Measurements from ENCODE around the gene DCUN1D4. TPM values are rescaled to one million over a fixed set of nuclear protein-coding genes. Genes with fewer than 3 reads are reported as not detected.
A peak's percentile ranks its signal among the peaks of the same experiment; 100 is the strongest.

Gene DCUN1D4
- total RNA-seq, 1 experiment from 2014 or later = 78.6 TPM

DNA sequence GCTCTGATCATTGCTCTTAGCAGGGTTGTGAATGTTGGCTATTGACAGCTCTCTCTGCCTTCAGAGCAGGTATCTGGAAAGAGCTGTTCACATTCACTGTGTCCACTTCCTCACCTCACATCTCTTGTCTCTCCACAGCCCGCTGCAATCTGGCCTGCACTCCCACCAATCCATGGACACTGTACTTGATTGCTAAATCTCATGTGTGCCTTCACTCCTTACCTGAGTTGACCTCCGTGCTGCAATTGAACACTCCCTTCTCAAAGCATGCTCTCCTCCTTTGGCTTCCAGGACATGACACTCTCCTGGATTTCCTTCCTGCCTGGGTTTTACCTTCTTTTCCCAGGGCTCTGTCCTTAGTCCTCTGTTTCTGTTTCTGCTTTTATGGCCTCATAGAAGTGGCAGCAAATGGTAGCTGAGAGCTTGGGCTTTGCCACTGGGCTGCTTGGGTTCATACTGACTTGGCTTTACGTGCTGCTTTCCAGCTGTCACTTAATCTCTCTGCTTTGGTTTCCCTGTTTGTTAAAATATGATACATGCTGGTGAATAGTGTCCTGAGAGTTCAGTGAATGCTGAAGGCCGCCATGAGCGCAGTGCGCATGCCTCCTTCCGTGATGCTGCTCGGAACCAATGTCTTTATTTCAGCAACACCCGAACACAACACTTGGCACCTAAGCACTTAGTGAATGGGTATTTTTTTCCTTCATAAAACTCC lies 29.5 kb downstream of the DCUN1D4 start:
- H3K27ac ChIP-seq (ENCODE audit: low read length) = no peak overlapping the region
- peaks cover 15% of the 10 kb centered on the region for H3K4me1 ChIP-seq (ENCODE audit: low read length)
- no peaks in the 10 kb centered on the region for H4K20me1 ChIP-seq (ENCODE audit: insufficient read depth, low read depth, low read length)
- DNase-seq = no peak
- no peak overlapping the region for H3K4me2 ChIP-seq (ENCODE audit: low read depth, low read length, poor library complexity, severe bottlenecking)
- no peak overlapping the region for H3K4me3 ChIP-seq (ENCODE audit: low read length)
- peaks cover 64% of the 10 kb centered on the region for H3K79me2 ChIP-seq (ENCODE audit: low read length)
- no peaks in the 10 kb centered on the region for H3K9me2 ChIP-seq (replicated peaks; ENCODE audit: insufficient read depth, low read length)
- peaks cover 52% of the 10 kb centered on the region for H3K36me3 ChIP-seq (ENCODE audit: insufficient read depth, low read length)
- no peaks in the 10 kb centered on the region for H3K27me3 ChIP-seq (ENCODE audit: low read length)
- H3K9ac ChIP-seq (ENCODE audit: low read length) = no peak overlapping the region
- no peak overlapping the region for H2AFZ ChIP-seq (ENCODE audit: low read length)
- H3K9me3 ChIP-seq (ENCODE audit: low read length) = no peaks in the 10 kb centered on the region

DNA sequence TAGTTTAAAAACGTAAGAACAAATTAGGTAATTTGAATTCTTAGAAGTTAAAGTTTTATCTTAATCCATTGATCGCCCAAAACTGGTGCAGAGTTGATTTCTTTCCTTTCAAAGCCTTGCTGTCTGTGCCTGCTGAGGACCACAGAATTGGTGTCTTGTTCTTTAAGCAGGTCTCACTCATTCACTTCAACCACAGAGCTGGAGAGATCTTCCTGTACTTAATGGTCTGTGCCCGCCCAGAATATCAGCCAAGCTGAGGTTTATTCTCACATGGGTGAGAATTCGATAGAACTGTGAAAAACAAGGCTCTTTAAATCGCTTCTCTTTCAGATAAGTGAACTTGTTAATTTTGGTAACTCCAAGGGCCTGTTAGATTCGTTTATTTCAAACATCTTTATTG lies 31.6 kb downstream of the DCUN1D4 start:
- Histone ChIP-seq H3K4me2 (ENCODE audit: low read depth, low read length, poor library complexity, severe bottlenecking) (no peak overlapping the region), H3K79me2 (ENCODE audit: low read length) (peaks cover 58% of the 10 kb centered on the region), H3K27me3 (ENCODE audit: low read length) (no peaks in the 10 kb centered on the region), H2AFZ (ENCODE audit: low read length) (no peak overlapping the region), H3K27ac (ENCODE audit: low read length) (no peak overlapping the region), H3K9me3 (ENCODE audit: low read length) (no peaks in the 10 kb centered on the region), H3K9me2 (replicated peaks; ENCODE audit: insufficient read depth, low read length) (no peaks in the 10 kb centered on the region), H3K4me3 (ENCODE audit: low read length) (no peak overlapping the region), H3K4me1 (ENCODE audit: low read length) (peaks cover under 1% of the 10 kb centered on the region), H3K36me3 (ENCODE audit: insufficient read depth, low read length) (peaks cover 66% of the 10 kb centered on the region), H3K9ac (ENCODE audit: low read length) (no peak overlapping the region), H4K20me1 (ENCODE audit: insufficient read depth, low read depth, low read length) (no peaks in the 10 kb centered on the region)
- no peak for DNase-seq

DNA sequence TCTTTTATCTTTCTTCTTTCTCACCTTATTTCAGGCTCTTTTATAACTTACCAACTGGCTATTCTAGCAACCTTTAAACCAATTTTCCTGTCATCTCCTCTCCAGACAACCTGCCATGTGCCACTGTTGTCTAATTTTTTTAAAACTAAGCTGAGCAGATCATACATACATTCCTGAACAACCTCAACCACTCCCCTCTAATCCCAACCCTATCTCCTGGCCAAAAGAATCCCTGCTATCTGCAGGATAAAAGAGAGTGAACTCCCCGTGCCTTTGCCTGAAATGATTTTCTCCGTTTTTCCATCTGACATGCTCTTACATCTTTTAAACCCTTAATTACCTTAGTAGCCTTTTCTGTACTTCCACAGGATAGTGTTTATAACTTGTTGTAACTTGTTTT lies 35.5 kb downstream of the DCUN1D4 start:
- H3K4me2 ChIP-seq (ENCODE audit: low read depth, low read length, poor library complexity, severe bottlenecking) = no peak overlapping the region
- no peaks in the 10 kb centered on the region for H3K9me2 ChIP-seq (replicated peaks; ENCODE audit: insufficient read depth, low read length)
- H2AFZ ChIP-seq (ENCODE audit: low read length) = no peak overlapping the region
- peaks cover 65% of the 10 kb centered on the region for H3K36me3 ChIP-seq (ENCODE audit: insufficient read depth, low read length)
- no peak overlapping the region for H3K27ac ChIP-seq (ENCODE audit: low read length)
- H3K4me1 ChIP-seq (ENCODE audit: low read length) = no peaks in the 10 kb centered on the region
- H3K9me3 ChIP-seq (ENCODE audit: low read length) = no peaks in the 10 kb centered on the region
- no peaks in the 10 kb centered on the region for H4K20me1 ChIP-seq (ENCODE audit: insufficient read depth, low read depth, low read length)
- H3K4me3 ChIP-seq (ENCODE audit: low read length) = no peak overlapping the region
- H3K79me2 ChIP-seq (ENCODE audit: low read length) = peaks cover 31% of the 10 kb centered on the region
- H3K9ac ChIP-seq (ENCODE audit: low read length) = no peak overlapping the region
- no peaks in the 10 kb centered on the region for H3K27me3 ChIP-seq (ENCODE audit: low read length)
- no peak for DNase-seq

DNA sequence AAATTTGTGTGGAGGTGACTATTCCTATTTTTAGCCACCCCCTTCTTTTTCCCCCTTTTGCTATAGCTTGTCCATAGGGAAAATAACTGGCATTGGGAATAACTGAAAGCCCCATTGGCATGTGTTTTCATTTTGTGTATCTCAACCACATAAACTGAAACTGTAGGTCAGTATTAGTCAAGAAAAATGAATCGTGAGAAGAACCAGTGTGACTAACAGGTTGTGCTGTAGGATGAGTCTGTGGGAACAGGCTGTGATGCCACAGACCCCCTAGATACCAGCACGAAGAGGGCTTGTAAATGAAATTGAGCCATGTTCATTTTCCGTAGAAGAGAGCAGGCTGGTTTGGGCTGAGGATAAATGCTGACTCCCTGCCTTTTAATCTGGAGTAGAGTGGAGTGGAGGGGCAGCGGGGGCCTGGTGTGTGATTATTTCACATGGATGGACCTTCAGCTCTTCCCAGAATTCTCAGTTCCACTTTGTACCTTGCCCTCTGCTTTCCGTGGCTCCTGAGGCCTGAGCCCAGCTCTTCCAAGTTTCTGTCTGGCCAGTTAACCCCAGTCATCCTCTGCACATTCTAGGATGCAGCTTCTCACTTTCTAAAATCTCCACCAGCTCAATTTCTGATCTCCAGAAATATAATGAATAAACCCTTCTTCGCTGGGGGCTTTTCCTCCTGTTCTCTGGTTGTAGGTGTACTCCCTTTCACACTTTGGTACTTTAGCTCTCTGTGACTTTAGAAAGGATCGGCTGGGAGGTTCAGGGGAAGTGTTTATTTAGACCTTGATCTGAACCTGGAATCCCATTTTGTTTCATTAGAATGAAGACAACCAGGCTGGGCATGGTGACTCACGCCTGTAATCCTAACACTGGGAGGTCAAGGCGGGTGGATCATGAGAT lies 37.3 kb downstream of the DCUN1D4 start:
- Histone ChIP-seq H3K4me1 (ENCODE audit: low read length) (no peaks in the 10 kb centered on the region), H3K36me3 (ENCODE audit: insufficient read depth, low read length) (peaks cover 54% of the 10 kb centered on the region), H3K9me2 (replicated peaks; ENCODE audit: insufficient read depth, low read length) (no peaks in the 10 kb centered on the region), H3K4me2 (ENCODE audit: low read depth, low read length, poor library complexity, severe bottlenecking) (no peak overlapping the region), H3K79me2 (ENCODE audit: low read length) (peaks cover 21% of the 10 kb centered on the region; the same call in 1 of the 2 replicates), H3K9ac (ENCODE audit: low read length) (no peak overlapping the region), H3K9me3 (ENCODE audit: low read length) (no peaks in the 10 kb centered on the region), H2AFZ (ENCODE audit: low read length) (no peak overlapping the region), H3K27me3 (ENCODE audit: low read length) (no peaks in the 10 kb centered on the region), H4K20me1 (ENCODE audit: insufficient read depth, low read depth, low read length) (no peaks in the 10 kb centered on the region), H3K27ac (ENCODE audit: low read length) (no peak overlapping the region), H3K4me3 (ENCODE audit: low read length) (no peak overlapping the region)
- no peak for DNase-seq

DNA sequence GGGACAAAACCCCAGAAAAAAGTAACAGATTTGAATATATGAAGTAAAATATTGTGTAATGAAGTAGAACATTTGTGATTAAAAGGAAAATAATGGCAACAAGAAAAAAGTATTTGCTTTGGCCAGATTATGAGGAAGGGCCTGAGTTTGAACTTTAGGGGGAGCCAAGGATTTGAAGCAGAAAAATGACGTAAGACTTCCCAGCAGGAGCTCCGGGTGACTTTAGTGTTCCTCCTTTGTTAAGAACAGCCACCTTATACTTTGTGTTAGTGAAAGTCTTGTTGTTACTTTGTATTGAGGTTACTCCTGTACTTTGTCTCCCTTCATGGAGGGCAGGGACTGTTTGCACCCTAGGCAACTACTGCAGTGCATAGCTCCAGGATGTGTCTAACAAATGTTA lies 41.1 kb downstream of the DCUN1D4 start:
- H3K36me3 ChIP-seq (ENCODE audit: insufficient read depth, low read length) = peaks cover 43% of the 10 kb centered on the region
- H3K4me3 ChIP-seq (ENCODE audit: low read length) = no peak overlapping the region
- no peak overlapping the region for H3K4me2 ChIP-seq (ENCODE audit: low read depth, low read length, poor library complexity, severe bottlenecking)
- peaks cover 12% of the 10 kb centered on the region for H3K79me2 ChIP-seq (ENCODE audit: low read length)
- no peaks in the 10 kb centered on the region for H4K20me1 ChIP-seq (ENCODE audit: insufficient read depth, low read depth, low read length)
- no peaks in the 10 kb centered on the region for H3K9me2 ChIP-seq (replicated peaks; ENCODE audit: insufficient read depth, low read length)
- no peaks in the 10 kb centered on the region for H3K9me3 ChIP-seq (ENCODE audit: low read length)
- DNase-seq = no peak
- H3K27me3 ChIP-seq (ENCODE audit: low read length) = no peaks in the 10 kb centered on the region
- no peak overlapping the region for H2AFZ ChIP-seq (ENCODE audit: low read length)
- H3K9ac ChIP-seq (ENCODE audit: low read length) = no peak overlapping the region
- H3K4me1 ChIP-seq (ENCODE audit: low read length) = no peaks in the 10 kb centered on the region
- no peak overlapping the region for H3K27ac ChIP-seq (ENCODE audit: low read length)

DNA sequence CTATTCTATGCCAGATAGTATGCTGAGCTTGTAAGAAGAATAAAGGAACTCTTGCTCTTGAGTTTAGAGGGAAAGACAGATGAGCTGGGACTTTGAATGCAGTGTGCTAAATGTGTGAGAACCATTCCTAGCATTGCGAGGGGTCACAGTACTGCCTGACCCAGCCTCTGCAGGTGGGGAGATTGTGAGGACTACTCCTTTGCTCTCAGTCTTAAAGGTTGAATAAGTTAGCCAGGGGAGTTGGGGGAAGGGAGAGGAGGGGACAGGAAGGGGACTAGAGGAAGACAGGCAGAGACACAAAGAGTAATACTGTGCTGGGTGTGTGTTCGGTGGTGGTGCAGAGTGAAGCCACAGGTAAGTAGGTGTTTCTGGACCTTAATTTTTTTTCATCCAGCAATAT lies 41.7 kb downstream of the DCUN1D4 start:
- Histone ChIP-seq H3K4me3 (ENCODE audit: low read length) (no peak overlapping the region), H3K4me1 (ENCODE audit: low read length) (no peaks in the 10 kb centered on the region)

DNA sequence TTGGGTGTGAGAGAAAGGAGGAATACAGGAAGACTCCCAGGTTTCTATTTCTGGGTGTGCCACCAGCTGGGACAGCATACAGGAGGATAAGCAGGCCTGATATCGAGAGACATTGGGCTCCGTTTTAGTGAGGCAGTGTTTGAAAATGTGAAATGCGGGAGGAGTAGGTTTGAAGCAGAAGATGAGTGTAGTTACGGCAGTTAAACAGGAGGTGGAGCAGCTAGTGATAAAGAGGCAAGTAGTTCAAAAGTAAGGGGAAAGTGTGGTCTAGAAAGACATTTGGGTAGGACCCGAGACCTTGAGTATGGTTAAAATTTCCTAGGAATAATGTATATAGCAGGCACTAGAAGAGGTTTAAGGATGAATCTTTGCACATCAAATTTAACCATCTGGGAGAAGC lies 42.4 kb downstream of the DCUN1D4 start:
- no peaks in the 10 kb centered on the region for H3K4me1 ChIP-seq (ENCODE audit: low read length)
- peak; percentile 58 for DNase-seq
- peaks cover 42% of the 10 kb centered on the region for H3K36me3 ChIP-seq (ENCODE audit: insufficient read depth, low read length)
- H3K9ac ChIP-seq (ENCODE audit: low read length) = no peak overlapping the region
- no peak overlapping the region for H3K4me2 ChIP-seq (ENCODE audit: low read depth, low read length, poor library complexity, severe bottlenecking)
- H3K9me2 ChIP-seq (replicated peaks; ENCODE audit: insufficient read depth, low read length) = no peaks in the 10 kb centered on the region
- H3K79me2 ChIP-seq (ENCODE audit: low read length) = peaks cover 12% of the 10 kb centered on the region
- no peak overlapping the region for H3K4me3 ChIP-seq (ENCODE audit: low read length)
- H2AFZ ChIP-seq (ENCODE audit: low read length) = no peak overlapping the region
- no peaks in the 10 kb centered on the region for H3K27me3 ChIP-seq (ENCODE audit: low read length)
- H3K27ac ChIP-seq (ENCODE audit: low read length) = no peak overlapping the region
- no peaks in the 10 kb centered on the region for H4K20me1 ChIP-seq (ENCODE audit: insufficient read depth, low read depth, low read length)
- H3K9me3 ChIP-seq (ENCODE audit: low read length) = no peaks in the 10 kb centered on the region

More for the DNA sequence above, 41.7 kb downstream of the DCUN1D4 start:
- no peak overlapping the region for H3K9ac ChIP-seq (ENCODE audit: low read length)
- no peak overlapping the region for H3K27ac ChIP-seq (ENCODE audit: low read length)
- H3K4me2 ChIP-seq (ENCODE audit: low read depth, low read length, poor library complexity, severe bottlenecking) = no peak overlapping the region
- H2AFZ ChIP-seq (ENCODE audit: low read length) = no peak overlapping the region
- peaks cover 12% of the 10 kb centered on the region for H3K79me2 ChIP-seq (ENCODE audit: low read length)
- H3K27me3 ChIP-seq (ENCODE audit: low read length) = no peaks in the 10 kb centered on the region
- no peak for DNase-seq
- H3K9me2 ChIP-seq (replicated peaks; ENCODE audit: insufficient read depth, low read length) = no peaks in the 10 kb centered on the region
- H3K36me3 ChIP-seq (ENCODE audit: insufficient read depth, low read length) = peaks cover 43% of the 10 kb centered on the region
- H4K20me1 ChIP-seq (ENCODE audit: insufficient read depth, low read depth, low read length) = no peaks in the 10 kb centered on the region
- no peaks in the 10 kb centered on the region for H3K9me3 ChIP-seq (ENCODE audit: low read length)

DNA sequence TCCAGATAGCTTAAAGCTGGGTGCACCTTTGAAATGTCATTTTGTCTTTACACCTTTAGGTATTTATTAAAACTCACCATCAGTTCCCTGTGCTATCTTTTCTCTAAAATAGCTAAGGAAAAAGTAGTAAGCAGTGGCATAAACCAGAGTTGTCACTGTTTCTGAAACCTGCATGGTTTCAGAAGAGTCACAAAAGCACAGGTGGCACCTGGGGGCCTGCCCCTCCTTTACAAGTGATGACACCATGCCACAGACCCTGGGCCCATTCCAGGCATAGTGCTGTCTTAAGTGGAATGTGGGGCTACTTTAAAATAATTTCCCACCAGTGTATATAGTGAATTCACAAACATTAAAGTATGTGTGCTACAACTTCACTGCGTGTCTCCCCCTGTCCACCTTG lies 47.8 kb downstream of the DCUN1D4 start:
- peaks cover 35% of the 10 kb centered on the region for H3K36me3 ChIP-seq (ENCODE audit: insufficient read depth, low read length)
- H2AFZ ChIP-seq (ENCODE audit: low read length) = no peak overlapping the region
- no peaks in the 10 kb centered on the region for H3K9me3 ChIP-seq (ENCODE audit: low read length)
- no peaks in the 10 kb centered on the region for H3K9me2 ChIP-seq (replicated peaks; ENCODE audit: insufficient read depth, low read length)
- no peak for DNase-seq
- no peak overlapping the region for H3K4me3 ChIP-seq (ENCODE audit: low read length)
- no peak overlapping the region for H3K9ac ChIP-seq (ENCODE audit: low read length)
- H4K20me1 ChIP-seq (ENCODE audit: insufficient read depth, low read depth, low read length) = no peaks in the 10 kb centered on the region
- no peaks in the 10 kb centered on the region for H3K27me3 ChIP-seq (ENCODE audit: low read length)
- no peak overlapping the region for H3K4me2 ChIP-seq (ENCODE audit: low read depth, low read length, poor library complexity, severe bottlenecking)
- peaks cover 10% of the 10 kb centered on the region; the same call in 1 of the 2 replicates for H3K79me2 ChIP-seq (ENCODE audit: low read length)
- H3K27ac ChIP-seq (ENCODE audit: low read length) = no peak overlapping the region
- H3K4me1 ChIP-seq (ENCODE audit: low read length) = peaks cover 41% of the 10 kb centered on the region
